ENCODE measurements around the gene UBXN10.

GRCh38 chr1:20187813-20188454 is 2.0 kb downstream of the UBXN10 start:
- no peak for TF ChIP-seq USF2 (IDR thresholded peaks at IDR 0.05; ENCODE audit: low read depth, low read length)
- TF ChIP-seq CHD1 (IDR thresholded peaks at IDR 0.05; ENCODE audit: low read depth, low read length): no peak
- TF ChIP-seq RCOR1 (IDR thresholded peaks at IDR 0.05; ENCODE audit: insufficient replicate concordance, low read length): no peak
- TF ChIP-seq CTCF (conservative IDR thresholded peaks at IDR 0.05; ENCODE audit: low read depth, low read length): no peak
- TF ChIP-seq CEBPB (IDR thresholded peaks at IDR 0.05; ENCODE audit: low read depth, low read length): no peak
- no peak for TF ChIP-seq RAD21 (IDR thresholded peaks at IDR 0.05; ENCODE audit: low read length)
- TF ChIP-seq BHLHE40 (IDR thresholded peaks at IDR 0.05; ENCODE audit: low read depth, low read length): no peak
- no peak for TF ChIP-seq RFX5 (IDR thresholded peaks at IDR 0.05; ENCODE audit: low read depth, low read length)
- no peak for TF ChIP-seq POLR2A (IDR thresholded peaks at IDR 0.05; ENCODE audit: low read depth, low read length)
- TF ChIP-seq MAZ (IDR thresholded peaks at IDR 0.05; ENCODE audit: borderline replicate concordance, low read depth, low read length): no peak

Measured in IMR-90 (cell line).